ENCODE data around the gene ZSCAN12. TPM values are rescaled to one million over a fixed set of nuclear protein-coding genes. Genes with fewer than 3 reads are reported as not detected.

Gene ZSCAN12
- total RNA-seq, 1 experiment from 2014 or later, result 0.81 TPM

- Histone ChIP-seq H2AFZ (ENCODE audit: low read depth, low read length, poor library complexity, severe bottlenecking) (no peak overlapping the region), H3K4me1 (ENCODE audit: control insufficient read depth in 1 of 2, insufficient read depth in 2 of 2, low read length in 2 of 2) (peaks cover 0 to 7% of the 10 kb centered on the region in 2 experiments; a peak in 2 of 4 replicates), H3K9me3 (ENCODE audit: control insufficient read depth in 1 of 2, insufficient read depth in 1 of 2, low read depth in 1 of 2, low read length in 2 of 2) (no peaks in the 10 kb centered on the region), H3K9ac (ENCODE audit: low read length) (no peak overlapping the region), H4K20me1 (ENCODE audit: insufficient read depth) (no peaks in the 10 kb centered on the region), H3K36me3 (ENCODE audit: control insufficient read depth in 1 of 2, insufficient read depth in 2 of 2, low read length in 2 of 2) (no peaks in the 10 kb centered on the region), H3K27ac (ENCODE audit: low read depth, low read length) (no peak overlapping the region), H3K9me2 (ENCODE audit: insufficient read depth) (no peaks in the 10 kb centered on the region), H3K27me3 (ENCODE audit: insufficient read depth, low read length) (no peaks in the 10 kb centered on the region), H3K4me3 (replicated peaks in 1 of 2; ENCODE audit: low read depth in 1 of 2, low read length in 2 of 2) (no peak overlapping the region), H3K4me2 (ENCODE audit: low read length) (peak overlapping the region; percentile 9; the same call in 1 of the 2 replicates), H3K79me2 (ENCODE audit: insufficient read depth, low read length) (no peaks in the 10 kb centered on the region)
- TF ChIP-seq SP1 (IDR thresholded peaks at IDR 0.05; ENCODE audit: low read depth) (no peak), JUND (IDR thresholded peaks at IDR 0.05) (peak; percentile 26; the same call in 1 of the 2 replicates)
- ChIA-PET RAD21 (ENCODE audit: low non-redundant PET in 1 of 2, low total read pairs in 2 of 2, uncharacterized antibody in 2 of 2, unreplicated experiment in 2 of 2) (no interaction called here), CTCF (no interaction called here), POLR2A (no interaction called here)
- BruUV-seq (replicated peaks), result no TSS peak
- intact Hi-C loops (cut with micrococcal nuclease), result no loop called here
- ATAC-seq (no peak; the same call in 1 of the 2 replicates), DNase-seq (ENCODE audit: low read depth, low spot score) (no peak)
Observed at GRCh38 chr6:28424163-28424562, 24.6 kb upstream of the ZSCAN12 start.

- Histone ChIP-seq H3K9ac (ENCODE audit: low read length) (no peak overlapping the region), H3K9me2 (ENCODE audit: insufficient read depth) (no peaks in the 10 kb centered on the region), H3K9me3 (ENCODE audit: control insufficient read depth in 1 of 2, insufficient read depth in 1 of 2, low read depth in 1 of 2, low read length in 2 of 2) (no peaks in the 10 kb centered on the region), H2AFZ (ENCODE audit: low read depth, low read length, poor library complexity, severe bottlenecking) (no peak overlapping the region), H4K20me1 (ENCODE audit: insufficient read depth) (no peaks in the 10 kb centered on the region), H3K79me2 (ENCODE audit: insufficient read depth, low read length) (no peaks in the 10 kb centered on the region), H3K36me3 (ENCODE audit: control insufficient read depth in 1 of 2, insufficient read depth in 2 of 2, low read length in 2 of 2) (no peaks in the 10 kb centered on the region), H3K4me2 (ENCODE audit: low read length) (no peak overlapping the region), H3K27ac (ENCODE audit: low read depth, low read length) (no peak overlapping the region), H3K4me1 (ENCODE audit: control insufficient read depth in 1 of 2, insufficient read depth in 2 of 2, low read length in 2 of 2) (peaks cover 0 to 7% of the 10 kb centered on the region in 2 experiments; a peak in 2 of 4 replicates), H3K4me3 (replicated peaks in 1 of 2; ENCODE audit: low read depth in 1 of 2, low read length in 2 of 2) (no peak overlapping the region), H3K27me3 (ENCODE audit: insufficient read depth, low read length) (no peaks in the 10 kb centered on the region)
- intact Hi-C loops (cut with micrococcal nuclease), result no loop called here
- ChIA-PET RAD21 (ENCODE audit: low non-redundant PET in 1 of 2, low total read pairs in 2 of 2, uncharacterized antibody in 2 of 2, unreplicated experiment in 2 of 2) (no interaction called here), CTCF (no interaction called here), POLR2A (no interaction called here)
- ATAC-seq, result no peak
- TF ChIP-seq ZNF274 (IDR thresholded peaks at IDR 0.05; ENCODE audit: low read depth, low read length) (no peak), TCF7L2 (IDR thresholded peaks at IDR 0.05; ENCODE audit: borderline replicate concordance, extremely low read depth, insufficient read depth, insufficient read length) (no peak), JUND (IDR thresholded peaks at IDR 0.05) (no peak), EGR1 (IDR thresholded peaks at IDR 0.05; ENCODE audit: low read depth) (no peak), SRF (IDR thresholded peaks at IDR 0.05; ENCODE audit: low read depth) (no peak), POLR2AphosphoS5 (IDR thresholded peaks at IDR 0.05; ENCODE audit: low read depth, low read length) (no peak), EZH2 (IDR thresholded peaks at IDR 0.05) (no peak), ATF3 (IDR thresholded peaks at IDR 0.05) (no peak), CTCF (IDR thresholded peaks at IDR 0.05 in 2 of 3, conservative IDR thresholded peaks at IDR 0.05 in 1 of 3; ENCODE audit: borderline replicate concordance in 1 of 3, insufficient read depth in 1 of 3, low read depth in 2 of 3, low read length in 2 of 3) (no peak), ZBTB33 (IDR thresholded peaks at IDR 0.05; ENCODE audit: extremely low read depth, insufficient replicate concordance, low read length) (no peak), MAX (IDR thresholded peaks at IDR 0.05) (no peak), CEBPB (IDR thresholded peaks at IDR 0.05; ENCODE audit: low read depth) (no peak), ELF1 (IDR thresholded peaks at IDR 0.05; ENCODE audit: borderline replicate concordance, low read depth) (no peak)
- BruUV-seq (replicated peaks), result no TSS peak
- DNase-seq (ENCODE audit: low read depth, low spot score), result no peak
Observed at GRCh38 chr6:28423546-28423945, 24.0 kb upstream of the ZSCAN12 start.
